Upper lobe of right lung (tissue), 1 donor: ENCODE data around the gene CDH13. TPM values are rescaled to one million over a fixed set of nuclear protein-coding genes. Genes with fewer than 3 reads are reported as not detected.
A peak's percentile ranks its signal among the peaks of the same experiment; 100 is the strongest.

Source experiments
- ATAC-seq: fragments of 200-7000 bp; cut with Tn5 transposase; one replicate; pipeline ENCODE4 v1.9.1; 2020; ENCODE audit warnings: mild to moderate bottlenecking, moderate library complexity
- DNase-seq: peaks from one replicate; pipeline ENCODE4 v3.0.0-alpha.2; 2020
- H3K27ac ChIP-seq: fragments of 200-600 bp; one replicate; pipeline ENCODE4 v1.8.0; 2022
- H3K27me3 ChIP-seq: fragments of 200-600 bp; one replicate; pipeline ENCODE4 v1.8.0; 2022; ENCODE audit warnings: mild to moderate bottlenecking
- H3K36me3 ChIP-seq: fragments of 200-600 bp; one replicate; pipeline ENCODE4 v1.8.0; 2022
- H3K4me1 ChIP-seq: fragments of 200-600 bp; one replicate; pipeline ENCODE4 v1.8.0; 2022
- H3K4me3 ChIP-seq: fragments of 200-600 bp; one replicate; pipeline ENCODE4 v1.8.0; 2022; ENCODE audit warnings: mild to moderate bottlenecking
- H3K9me3 ChIP-seq: fragments of 200-600 bp; one replicate; pipeline ENCODE4 v1.8.0; 2022
- intact Hi-C: fragments of 100-400 bp; cut with DNase I; formaldehyde crosslinking; loops from one replicate; pipeline ENCODE4 v1.11.0; 2022
- total RNA-seq: library from RNA; stranded (reverse); fragmentation: NEBNext Ultra II Directional; extraction: Animal tissue kit (Norgen Biotek cat#: 25700); gene quantifications from one replicate; pipeline ENCODE4 v1.2.1, GENCODE V29; 2021
- TF ChIP-seq, protein P1 (sequence below): fragments of 200-600 bp; IDR thresholded peaks from one replicate; pipeline ENCODE4 v1.8.0; 2022; ENCODE audit warnings: antibody characterized with exemption
- donor health status: DM: no; HTN: yes; CAD: no; lungs with severe emphysema.

The CDH13 gene
- total RNA-seq, 1 donor from 2014 or later, result 27.2 TPM

DNA sequence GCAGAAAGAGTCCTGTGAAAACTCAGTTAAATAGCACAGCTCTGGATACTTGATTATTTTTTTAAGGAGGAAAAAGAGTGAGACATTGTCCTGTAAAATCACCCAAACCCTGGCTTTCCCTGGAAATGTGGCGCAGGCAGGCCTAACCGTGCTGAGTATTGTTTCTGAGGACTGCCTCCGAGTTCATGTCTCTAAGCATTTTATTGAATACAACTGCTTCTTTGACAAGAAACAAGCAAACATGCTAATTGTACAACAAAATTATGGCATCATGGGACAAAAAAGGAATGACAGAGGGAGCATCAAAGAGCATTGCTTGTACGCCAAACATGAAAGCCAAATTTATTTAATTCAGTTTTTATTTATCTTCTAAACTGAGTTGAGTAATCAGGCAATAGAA, 1116.5 kb downstream of the CDH13 start:
- Histone ChIP-seq H3K4me3 (no peak overlapping the region), H3K4me1 (no peaks in the 10 kb centered on the region), H3K9me3 (no peaks in the 10 kb centered on the region), H3K27me3 (no peaks in the 10 kb centered on the region), H3K36me3 (no peaks in the 10 kb centered on the region), H3K27ac (no peak overlapping the region)
- ATAC-seq (no peak), DNase-seq (no peak)
- TF ChIP-seq, protein P1, sequence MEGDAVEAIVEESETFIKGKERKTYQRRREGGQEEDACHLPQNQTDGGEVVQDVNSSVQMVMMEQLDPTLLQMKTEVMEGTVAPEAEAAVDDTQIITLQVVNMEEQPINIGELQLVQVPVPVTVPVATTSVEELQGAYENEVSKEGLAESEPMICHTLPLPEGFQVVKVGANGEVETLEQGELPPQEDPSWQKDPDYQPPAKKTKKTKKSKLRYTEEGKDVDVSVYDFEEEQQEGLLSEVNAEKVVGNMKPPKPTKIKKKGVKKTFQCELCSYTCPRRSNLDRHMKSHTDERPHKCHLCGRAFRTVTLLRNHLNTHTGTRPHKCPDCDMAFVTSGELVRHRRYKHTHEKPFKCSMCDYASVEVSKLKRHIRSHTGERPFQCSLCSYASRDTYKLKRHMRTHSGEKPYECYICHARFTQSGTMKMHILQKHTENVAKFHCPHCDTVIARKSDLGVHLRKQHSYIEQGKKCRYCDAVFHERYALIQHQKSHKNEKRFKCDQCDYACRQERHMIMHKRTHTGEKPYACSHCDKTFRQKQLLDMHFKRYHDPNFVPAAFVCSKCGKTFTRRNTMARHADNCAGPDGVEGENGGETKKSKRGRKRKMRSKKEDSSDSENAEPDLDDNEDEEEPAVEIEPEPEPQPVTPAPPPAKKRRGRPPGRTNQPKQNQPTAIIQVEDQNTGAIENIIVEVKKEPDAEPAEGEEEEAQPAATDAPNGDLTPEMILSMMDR, result no peak
- intact Hi-C loops, result no loop called here

DNA sequence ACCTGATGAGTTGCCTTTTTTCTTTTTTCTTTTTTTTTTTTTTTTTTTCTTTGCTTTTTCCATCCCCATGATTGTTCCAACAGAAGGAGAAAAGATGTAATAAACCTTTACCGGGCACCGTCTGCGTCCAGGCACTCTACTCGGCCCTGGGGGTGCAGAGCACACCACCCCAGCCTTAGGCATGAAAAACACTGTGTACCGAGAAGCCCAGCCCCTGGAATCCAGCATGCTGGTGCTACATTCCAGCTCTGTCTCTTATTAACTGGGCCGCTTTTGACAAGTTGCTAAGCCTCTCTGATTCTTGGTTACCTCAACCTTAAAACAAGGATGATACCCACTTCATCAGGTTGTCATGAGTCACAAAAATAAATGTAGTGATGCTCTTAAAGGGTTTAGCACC, 1117.0 kb downstream of the CDH13 start:
- Histone ChIP-seq H3K9me3 (no peaks in the 10 kb centered on the region), H3K27ac (no peak overlapping the region), H3K27me3 (no peaks in the 10 kb centered on the region), H3K4me1 (no peaks in the 10 kb centered on the region), H3K4me3 (no peak overlapping the region), H3K36me3 (no peaks in the 10 kb centered on the region)
- DNase-seq (no peak), ATAC-seq (no peak)
- TF ChIP-seq, protein P1, result no peak
- intact Hi-C loops, result no loop called here

DNA sequence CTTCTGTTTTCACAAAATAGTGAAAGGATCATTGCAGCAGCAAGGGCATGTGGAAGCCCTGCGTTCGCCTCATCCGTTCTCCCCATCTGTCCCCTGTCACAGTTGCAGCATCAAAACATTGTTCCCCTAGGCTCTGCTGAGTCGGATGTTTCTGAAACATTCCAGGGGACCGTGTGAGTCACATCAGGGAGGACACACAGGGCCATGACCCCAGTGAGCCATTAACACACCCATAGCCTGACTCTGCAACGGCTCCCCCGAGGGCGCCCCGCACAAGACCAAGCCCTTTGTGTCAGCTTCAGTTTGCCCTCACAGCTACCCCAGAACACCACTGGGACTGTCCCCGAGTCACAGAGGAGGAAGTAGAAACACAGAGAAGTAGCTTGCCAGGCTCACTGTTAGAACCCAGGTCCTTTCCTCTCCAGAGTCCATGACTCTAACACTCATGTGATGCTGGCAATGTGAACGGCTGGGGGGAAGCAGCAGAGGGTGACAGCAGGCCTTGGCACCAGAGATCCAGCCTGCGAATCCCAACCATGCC, 1117.7 kb downstream of the CDH13 start:
- intact Hi-C loops, result no loop called here
- TF ChIP-seq, protein P1, result no peak
- no peak overlapping the region for H3K4me3 ChIP-seq
- DNase-seq (peak; percentile 67), ATAC-seq (peak; percentile 88)
- H3K27ac ChIP-seq, result no peak overlapping the region
- H3K9me3 ChIP-seq, result no peaks in the 10 kb centered on the region
- no peaks in the 10 kb centered on the region for H3K36me3 ChIP-seq
- no peaks in the 10 kb centered on the region for H3K4me1 ChIP-seq
- no peaks in the 10 kb centered on the region for H3K27me3 ChIP-seq

DNA sequence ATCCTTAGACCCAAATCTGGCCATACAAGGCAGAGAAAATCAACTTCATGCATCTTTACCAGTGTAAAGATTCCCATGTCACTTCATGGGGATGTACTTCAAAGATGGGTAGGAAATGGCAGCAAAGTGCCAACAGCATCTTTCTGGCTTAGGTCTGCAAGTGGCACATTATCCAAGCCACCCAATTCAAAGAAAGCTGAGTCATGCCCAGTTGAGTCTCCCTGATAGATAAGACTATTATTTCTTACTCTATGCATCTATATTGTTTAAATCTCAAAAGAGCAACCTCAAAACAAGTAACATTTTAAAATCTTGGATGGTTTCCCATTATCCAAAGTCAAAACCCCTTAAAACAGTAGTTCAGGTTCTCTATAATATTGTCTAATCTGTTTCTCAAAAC, 1119.8 kb downstream of the CDH13 start:
- TF ChIP-seq, protein P1, result no peak
- H3K4me3 ChIP-seq, result no peak overlapping the region
- intact Hi-C loops, result no loop called here
- ATAC-seq, result no peak
- no peak for DNase-seq
- no peaks in the 10 kb centered on the region for H3K27me3 ChIP-seq
- H3K9me3 ChIP-seq, result no peaks in the 10 kb centered on the region
- no peak overlapping the region for H3K27ac ChIP-seq
- no peaks in the 10 kb centered on the region for H3K36me3 ChIP-seq
- H3K4me1 ChIP-seq, result no peaks in the 10 kb centered on the region

DNA sequence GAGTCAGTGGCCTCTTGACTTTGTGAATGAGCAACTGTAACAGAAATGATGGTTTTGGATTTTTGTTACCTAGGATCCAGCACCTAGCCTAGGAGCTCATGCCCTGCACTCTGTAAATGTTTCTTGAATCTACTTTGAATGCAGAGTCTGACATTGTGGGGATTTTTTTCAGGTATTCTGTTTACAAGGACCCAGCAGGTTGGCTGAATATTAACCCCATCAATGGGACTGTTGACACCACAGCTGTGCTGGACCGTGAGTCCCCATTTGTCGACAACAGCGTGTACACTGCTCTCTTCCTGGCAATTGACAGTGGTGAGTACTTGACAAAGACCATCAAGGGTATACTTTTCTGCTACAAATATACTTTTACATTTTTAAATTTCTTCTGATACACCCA, 1121.2 kb downstream of the CDH13 start:
- intact Hi-C loops, result no loop called here
- H3K4me1 ChIP-seq, result no peaks in the 10 kb centered on the region
- no peak for ATAC-seq

More for the DNA sequence above, 1121.2 kb downstream of the CDH13 start:
- H3K9me3 ChIP-seq, result no peaks in the 10 kb centered on the region
- TF ChIP-seq, protein P1, result no peak
- H3K36me3 ChIP-seq, result no peaks in the 10 kb centered on the region
- no peaks in the 10 kb centered on the region for H3K27me3 ChIP-seq
- no peak for DNase-seq
- no peak overlapping the region for H3K27ac ChIP-seq
- no peak overlapping the region for H3K4me3 ChIP-seq
